HCT116 (cell line): ENCODE data around the gene EPHA3. TPM values are rescaled to one million over a fixed set of nuclear protein-coding genes. Genes with fewer than 3 reads are reported as not detected.

Experiments
- ATAC-seq: fragments of 200-7000 bp; cut with Tn5 transposase; 2 replicates; pipeline ENCODE4 v1.9.1; 2020; ENCODE audit warnings: mild to moderate bottlenecking, moderate library complexity
- BruUV-seq: library from RNA; stranded (reverse); fragments of 400-500 nt; replicated peaks from 2 replicates; lab custom pipeline; 2021; lab: Mats Ljungman, UMichigan
- CTCF ChIA-PET: fragments of 300-600 bp; sonication (Branson Sonifier 250); formaldehyde crosslinking; loops from one replicate; lab custom pipeline; 2021; ENCODE audit warnings: antibody characterized with exemption; lab: Charles Lee
- POLR2A ChIA-PET: fragments of 300-600, 350-600 bp; sonication (Branson Sonifier 250); formaldehyde crosslinking; loops from one replicate; lab custom pipeline; 2021; ENCODE audit warnings: antibody characterized with exemption; lab: Charles Lee
- RAD21 ChIA-PET, 2 experiments: fragments of 300-600 bp; sonication (Branson Sonifier 250); formaldehyde crosslinking; loops; one replicate each; lab custom pipeline; 2023; ENCODE audit warnings: low total read pairs in 2 of 2; ENCODE audit not compliant: uncharacterized antibody in 2 of 2, unreplicated experiment in 2 of 2, low non-redundant PET in 1 of 2; lab: Charles Lee
- DNase-seq: peaks from one replicate; pipeline ENCODE4 v3.0.0-alpha.2; 2010; ENCODE audit warnings: low read depth, low spot score
- H2AFZ ChIP-seq: fragments of 200-600 bp; shearing (Covaris generic), sonication (generic); 2 replicates; pipeline ENCODE4 v1.6.1; 2017; ENCODE audit warnings: low read depth, mixed run types, mixed read lengths, antibody characterized with exemption, low read length; ENCODE audit not compliant: poor library complexity, severe bottlenecking
- H3K27ac ChIP-seq: 2 replicates; pipeline ENCODE4 v1.5.1; 2012; ENCODE audit warnings: low read depth, low read length
- H3K27me3 ChIP-seq: fragments of 200-600 bp; sonication (generic); 2 replicates; pipeline ENCODE4 v1.6.1; 2016; ENCODE audit warnings: mixed run types, low read length, mixed read lengths; ENCODE audit not compliant: insufficient read depth
- H3K36me3 ChIP-seq, 2 experiments: fragments of 200-500 bp in 1 of 2; fragments of 200-600 bp in 1 of 2; sonication (Bioruptor generic) in 1 of 2; sonication (generic) in 1 of 2; 2 replicates each; pipeline versions ENCODE4 v1.5.1 to v1.6.1; 2014 to 2016; ENCODE audit warnings: low read length in 2 of 2, inconsistent platforms in 1 of 2, mixed read lengths in 1 of 2, mixed run types in 1 of 2; ENCODE audit not compliant: insufficient read depth in 2 of 2, control insufficient read depth in 1 of 2
- H3K4me1 ChIP-seq, 2 experiments: fragments of 200-600 bp in 1 of 2; sonication (generic) in 1 of 2; 2 replicates each; pipeline versions ENCODE4 v1.5.1 to v1.6.1; 2012 to 2017; ENCODE audit warnings: low read length in 2 of 2, inconsistent platforms in 1 of 2, mild to moderate bottlenecking in 1 of 2, mixed read lengths in 1 of 2, mixed run types in 1 of 2, moderate library complexity in 1 of 2; ENCODE audit not compliant: insufficient read depth in 2 of 2, control insufficient read depth in 1 of 2
- H3K4me2 ChIP-seq: fragments of 200-600 bp; sonication (generic); 2 replicates; pipeline ENCODE4 v1.6.1; 2017; ENCODE audit warnings: mixed run types, low read length, mixed read lengths
- H3K4me3 ChIP-seq, 2 experiments: fragments of 200-600 bp in 1 of 2; sonication (generic) in 1 of 2; replicated peaks in 1 of 2; 2 replicates each; pipeline ENCODE4 v1.5.1; 2011 to 2016; ENCODE audit warnings: low read length in 2 of 2, control low read depth in 1 of 2, low read depth in 1 of 2, mild to moderate bottlenecking in 1 of 2, mixed read lengths in 1 of 2, mixed run types in 1 of 2
- H3K79me2 ChIP-seq: fragments of 200-600 bp; sonication (generic); 2 replicates; pipeline ENCODE4 v1.6.1; 2017; ENCODE audit warnings: mild to moderate bottlenecking, mixed run types, low read length, moderate library complexity, mixed read lengths; ENCODE audit not compliant: insufficient read depth
- H3K9ac ChIP-seq: fragments of 200-600 bp; sonication (generic); 2 replicates; pipeline ENCODE4 v1.6.1; 2016; ENCODE audit warnings: low read length, mixed read lengths
- H3K9me2 ChIP-seq: fragments of 200-600 bp; sonication (generic), shearing (Covaris generic); 2 replicates; pipeline ENCODE4 v1.6.1; 2017; ENCODE audit warnings: mixed run types, mild to moderate bottlenecking, moderate library complexity; ENCODE audit not compliant: insufficient read depth
- H3K9me3 ChIP-seq, 2 experiments: fragments of 200-500 bp in 1 of 2; fragments of 200-600 bp in 1 of 2; sonication (Bioruptor generic) in 1 of 2; sonication (generic) in 1 of 2; 2 replicates each; pipeline ENCODE4 v1.6.1; 2014 to 2017; ENCODE audit warnings: low read length in 2 of 2, mixed read lengths in 2 of 2, inconsistent platforms in 1 of 2, low read depth in 1 of 2, mild to moderate bottlenecking in 1 of 2, mixed run types in 1 of 2, moderate library complexity in 1 of 2; ENCODE audit not compliant: control insufficient read depth in 1 of 2, insufficient read depth in 1 of 2
- H4K20me1 ChIP-seq: fragments of 200-600 bp; sonication (generic), shearing (Covaris generic); 2 replicates; pipeline ENCODE4 v1.6.1; 2017; ENCODE audit warnings: mixed run types, mild to moderate bottlenecking, moderate library complexity; ENCODE audit not compliant: insufficient read depth
- ATF3 ChIP-seq: IDR thresholded peaks from 2 replicates; pipeline ENCODE4 v1.6.1; 2012
- CEBPB ChIP-seq: IDR thresholded peaks from 2 replicates; pipeline ENCODE4 v1.6.1; 2012; ENCODE audit warnings: low read depth
- CTCF ChIP-seq, 3 experiments: fragments of 200-600 bp in 1 of 3; sonication (generic) in 1 of 3; IDR thresholded peaks in 2 of 3; conservative IDR thresholded peaks in 1 of 3; 2 replicates each; pipeline ENCODE4 v1.5.1; 2012 to 2017; ENCODE audit warnings: low read depth in 2 of 3, low read length in 2 of 3, antibody characterized with exemption in 1 of 3, borderline replicate concordance in 1 of 3, control low read depth in 1 of 3, mild to moderate bottlenecking in 1 of 3, mixed read lengths in 1 of 3, mixed run types in 1 of 3, moderate library complexity in 1 of 3; ENCODE audit not compliant: insufficient read depth in 1 of 3
- EGR1 ChIP-seq: IDR thresholded peaks from 2 replicates; pipeline ENCODE4 v1.6.1; 2012; ENCODE audit warnings: low read depth
- EZH2 ChIP-seq: fragments of 200-600 bp; sonication (generic); IDR thresholded peaks from 2 replicates; pipeline ENCODE4 v1.6.1; 2017; ENCODE audit warnings: antibody characterized with exemption, mixed run types
- EZH2phosphoT487 ChIP-seq: fragments of 200-600 bp; IDR thresholded peaks from 2 replicates; pipeline ENCODE4 v1.6.1; 2018; ENCODE audit warnings: antibody characterized with exemption, borderline replicate concordance
- FOSL1 ChIP-seq: IDR thresholded peaks from 2 replicates; pipeline ENCODE4 v1.6.1; 2012; ENCODE audit warnings: low read depth
- MAX ChIP-seq: IDR thresholded peaks from 2 replicates; pipeline ENCODE4 v1.6.1; 2012
- POLR2A ChIP-seq: IDR thresholded peaks from 2 replicates; pipeline ENCODE4 v1.7.0; 2011; ENCODE audit warnings: borderline replicate concordance; ENCODE audit not compliant: insufficient read depth, insufficient read length; ENCODE audit errors: extremely low read depth
- RAD21 ChIP-seq: IDR thresholded peaks from 2 replicates; pipeline ENCODE4 v1.6.1; 2012; ENCODE audit warnings: low read depth, mild to moderate bottlenecking
- SIN3A ChIP-seq: IDR thresholded peaks from 2 replicates; pipeline ENCODE4 v1.6.1; 2012; ENCODE audit warnings: low read depth
- SP1 ChIP-seq: IDR thresholded peaks from 2 replicates; pipeline ENCODE4 v1.6.1; 2012; ENCODE audit warnings: low read depth
- SRF ChIP-seq: IDR thresholded peaks from 2 replicates; pipeline ENCODE4 v1.6.1; 2012; ENCODE audit warnings: low read depth
- TCF7L2 ChIP-seq: IDR thresholded peaks from 2 replicates; pipeline ENCODE4 v1.7.0; 2011; ENCODE audit warnings: borderline replicate concordance, inconsistent platforms; ENCODE audit not compliant: insufficient read depth, insufficient read length; ENCODE audit errors: extremely low read depth
- YY1 ChIP-seq: IDR thresholded peaks from 2 replicates; pipeline ENCODE4 v1.6.1; 2011; ENCODE audit warnings: low read length, low read depth, moderate library complexity, mild to moderate bottlenecking; ENCODE audit not compliant: insufficient replicate concordance; ENCODE audit errors: extremely low read depth
- ZBTB33 ChIP-seq: IDR thresholded peaks from 2 replicates; pipeline ENCODE4 v1.6.1; 2011; ENCODE audit warnings: mild to moderate bottlenecking, low read length, moderate library complexity; ENCODE audit not compliant: insufficient replicate concordance; ENCODE audit errors: extremely low read depth
- ZFX ChIP-seq: fragments of 450-650 bp; IDR thresholded peaks from 2 replicates; pipeline ENCODE4 v1.6.1; 2017
- intact Hi-C: fragments of 100-400 bp; cut with micrococcal nuclease; formaldehyde crosslinking; loops from 2 replicates; pipeline ENCODE4 v1.10.0; 2022
- total RNA-seq: library from RNA; stranded (reverse); gene quantifications from one replicate; pipeline ENCODE4 v1.2.1, GENCODE V29; 2021; ENCODE audit not compliant: unreplicated experiment

Gene EPHA3
- total RNA-seq, 1 experiment from 2014 or later, result not detected

- no peak overlapping the region for H3K9ac ChIP-seq
- ChIA-PET POLR2A (no interaction called here), RAD21 (no interaction called here), CTCF (no interaction called here)
- no peaks in the 10 kb centered on the region for H3K36me3 ChIP-seq
- no peaks in the 10 kb centered on the region for H4K20me1 ChIP-seq
- H2AFZ ChIP-seq, result no peak overlapping the region
- no peaks in the 10 kb centered on the region for H3K4me1 ChIP-seq
- no peaks in the 10 kb centered on the region for H3K9me2 ChIP-seq
- ATAC-seq, result no peak
- peaks cover 13 to 20% of the 10 kb centered on the region in 2 experiments; a peak in 3 of 4 replicates for H3K9me3 ChIP-seq
- H3K27ac ChIP-seq, result no peak overlapping the region
- no peaks in the 10 kb centered on the region for H3K79me2 ChIP-seq
- TF ChIP-seq EZH2, result no peak
- no peak for TF ChIP-seq ZFX
- no peak for TF ChIP-seq POLR2A
- no peak for TF ChIP-seq SRF
- no peak for TF ChIP-seq SIN3A
- TF ChIP-seq TCF7L2, result no peak
- TF ChIP-seq CEBPB, result no peak
- TF ChIP-seq EZH2phosphoT487, result no peak
- TF ChIP-seq CTCF (IDR thresholded peaks at IDR 0.05 in 2 of 3, conservative IDR thresholded peaks at IDR 0.05 in 1 of 3; ENCODE audit: borderline replicate concordance in 1 of 3, insufficient read depth in 1 of 3, low read depth in 2 of 3, low read length in 2 of 3), result no peak
- no peak for TF ChIP-seq FOSL1
- TF ChIP-seq ZBTB33, result no peak
- no peak for TF ChIP-seq YY1
- no peak for TF ChIP-seq SP1
- TF ChIP-seq RAD21, result no peak
- TF ChIP-seq ATF3, result no peak
- no peak for TF ChIP-seq EGR1
- no peak for TF ChIP-seq MAX
- DNase-seq, result no peak
- no peak overlapping the region for H3K4me2 ChIP-seq
- intact Hi-C loops, result no loop called here
- no TSS peak for BruUV-seq
- no peak overlapping the region for H3K4me3 ChIP-seq
- H3K27me3 ChIP-seq, result no peaks in the 10 kb centered on the region
Measured at GRCh38 chr3:89503891-89504391, 396.5 kb downstream of the EPHA3 start.
